DOHH2 (cell line): Measurements from ENCODE around the gene FABP3.

Experiments used
- H3F3A ChIP-seq: fragments of 200-600 bp; sonication (generic), shearing (Covaris generic); 2 replicates; pipeline ENCODE4 v1.6.0; 2016; ENCODE audit warnings: antibody characterized with exemption, mild to moderate bottlenecking; ENCODE audit not compliant: control insufficient read depth, insufficient read depth
- H3K27ac ChIP-seq: fragments of 200-600 bp; sonication (generic); 2 replicates; pipeline ENCODE4 v1.5.1; 2014; ENCODE audit warnings: low read depth, mild to moderate bottlenecking, low read length, moderate library complexity
- H3K27me3 ChIP-seq: fragments of 200-600 bp; sonication (generic); 2 replicates; pipeline ENCODE4 v1.6.1; 2014; ENCODE audit warnings: mild to moderate bottlenecking, low read length, mixed read lengths; ENCODE audit not compliant: control insufficient read depth
- H3K36me3 ChIP-seq: fragments of 200-600 bp; sonication (generic); 2 replicates; pipeline ENCODE4 v1.6.1; 2014; ENCODE audit warnings: mild to moderate bottlenecking, low read length, moderate library complexity, mixed read lengths; ENCODE audit not compliant: control insufficient read depth
- H3K4me1 ChIP-seq: fragments of 200-600 bp; sonication (generic); 2 replicates; pipeline ENCODE4 v1.6.1; 2014; ENCODE audit warnings: mild to moderate bottlenecking, low read length, mixed read lengths; ENCODE audit not compliant: control insufficient read depth
- H3K4me2 ChIP-seq: fragments of 200-600 bp; sonication (generic); 2 replicates; pipeline ENCODE4 v1.6.0; 2014; ENCODE audit warnings: mild to moderate bottlenecking, low read length, moderate library complexity
- H3K4me3 ChIP-seq: fragments of 200-600 bp; sonication (generic); 2 replicates; pipeline ENCODE4 v1.5.1; 2014; ENCODE audit warnings: mild to moderate bottlenecking, low read length, mixed read lengths
- H3K79me2 ChIP-seq: fragments of 200-600 bp; sonication (generic); 2 replicates; pipeline ENCODE4 v1.6.1; 2014; ENCODE audit warnings: mild to moderate bottlenecking, low read length, mixed read lengths; ENCODE audit not compliant: control insufficient read depth
- H3K9me2 ChIP-seq: fragments of 200-600 bp; sonication (generic); replicated peaks from 2 replicates; pipeline ENCODE4 v1.6.1; 2014; ENCODE audit warnings: mild to moderate bottlenecking, low read length, mixed read lengths; ENCODE audit not compliant: control insufficient read depth
- H3K9me3 ChIP-seq: fragments of 200-600 bp; sonication (generic); 2 replicates; pipeline ENCODE4 v1.6.1; 2014; ENCODE audit warnings: antibody characterized with exemption, low read length, mixed read lengths; ENCODE audit not compliant: control insufficient read depth, insufficient read depth
- H4K20me1 ChIP-seq: fragments of 200-600 bp; sonication (generic); 2 replicates; pipeline ENCODE4 v1.6.0; 2014; ENCODE audit warnings: low read depth, mild to moderate bottlenecking, antibody characterized with exemption, low read length, moderate library complexity; ENCODE audit not compliant: control insufficient read depth, insufficient read depth
- CTCF ChIP-seq: fragments of 200-600 bp; sonication (generic); IDR thresholded peaks from one replicate; pipeline ENCODE4 v1.5.1; 2014; ENCODE audit warnings: antibody characterized with exemption, mild to moderate bottlenecking, low read depth, low read length; ENCODE audit not compliant: poor library complexity, severe bottlenecking
- EZH2phosphoT487 ChIP-seq: fragments of 200-600 bp; sonication (generic); IDR thresholded peaks from 2 replicates; pipeline ENCODE4 v1.6.1; 2017; ENCODE audit warnings: borderline replicate concordance, mild to moderate bottlenecking, antibody characterized with exemption, low read length, moderate library complexity, mixed read lengths

Gene FABP3

GRCh38 chr1:31383967-31384366 lies 11.1 kb upstream of the FABP3 start:
- peaks cover 8% of the 10 kb centered on the region for H3K27me3 ChIP-seq
- TF ChIP-seq EZH2phosphoT487: no peak
- TF ChIP-seq CTCF: no peak
- H3F3A ChIP-seq: no peaks in the 10 kb centered on the region
- no peak overlapping the region for H3K4me2 ChIP-seq
- no peaks in the 10 kb centered on the region for H3K79me2 ChIP-seq
- H3K36me3 ChIP-seq: no peaks in the 10 kb centered on the region
- no peaks in the 10 kb centered on the region for H4K20me1 ChIP-seq
- no peak overlapping the region for H3K27ac ChIP-seq
- H3K9me3 ChIP-seq: no peaks in the 10 kb centered on the region
- H3K9me2 ChIP-seq: no peaks in the 10 kb centered on the region
- no peak overlapping the region for H3K4me3 ChIP-seq
- H3K4me1 ChIP-seq: no peaks in the 10 kb centered on the region

- no peaks in the 10 kb centered on the region for H3K4me1 ChIP-seq
- H4K20me1 ChIP-seq: no peaks in the 10 kb centered on the region
- TF ChIP-seq EZH2phosphoT487: no peak
- TF ChIP-seq CTCF: no peak
- no peaks in the 10 kb centered on the region for H3K36me3 ChIP-seq
- H3K9me3 ChIP-seq: no peaks in the 10 kb centered on the region
- peaks cover 15% of the 10 kb centered on the region for H3K27me3 ChIP-seq
- H3K79me2 ChIP-seq: no peaks in the 10 kb centered on the region
- H3K27ac ChIP-seq: no peak overlapping the region
- no peak overlapping the region for H3K4me3 ChIP-seq
- H3F3A ChIP-seq: no peaks in the 10 kb centered on the region
- H3K9me2 ChIP-seq: no peaks in the 10 kb centered on the region
- H3K4me2 ChIP-seq: no peak overlapping the region
These were observed 9.6 kb upstream of the FABP3 start for GRCh38 chr1:31382379-31382989.

GRCh38 chr1:31381394-31382294 lies 8.8 kb upstream of the FABP3 start:
- Histone ChIP-seq H3K9me3 (no peaks in the 10 kb centered on the region), H3F3A (no peaks in the 10 kb centered on the region), H3K4me3 (no peak overlapping the region), H3K4me2 (no peak overlapping the region), H4K20me1 (no peaks in the 10 kb centered on the region), H3K79me2 (no peaks in the 10 kb centered on the region), H3K27me3 (peaks cover 17% of the 10 kb centered on the region), H3K36me3 (no peaks in the 10 kb centered on the region), H3K4me1 (no peaks in the 10 kb centered on the region), H3K27ac (no peak overlapping the region), H3K9me2 (no peaks in the 10 kb centered on the region)
- TF ChIP-seq CTCF (no peak), EZH2phosphoT487 (no peak)
